Trophoblast cell (in vitro differentiated cells and primary cell): ENCODE results near the gene UGT1A6.
A peak's percentile ranks its signal among the peaks of the same experiment; 100 is the strongest.

Experiments used
- DNase-seq, 2 donors: peaks; one replicate each; pipeline ENCODE4 v3.0.0-alpha.2; 2016
- H2AFZ ChIP-seq: 2 replicates; pipeline ENCODE4 v1.6.1; 2013; ENCODE audit warnings: low read length, moderate library complexity, mild to moderate bottlenecking; ENCODE audit not compliant: insufficient read depth, poor library complexity
- H2AK5ac ChIP-seq: 2 replicates; pipeline ENCODE4 v1.6.1; 2013; ENCODE audit warnings: mild to moderate bottlenecking, low read length
- H2BK120ac ChIP-seq: 2 replicates; pipeline ENCODE4 v1.6.1; 2013; ENCODE audit warnings: low read length, mild to moderate bottlenecking, moderate library complexity; ENCODE audit not compliant: insufficient read depth, poor library complexity
- H2BK12ac ChIP-seq: 2 replicates; pipeline ENCODE4 v1.6.1; 2013; ENCODE audit warnings: mild to moderate bottlenecking, low read length, moderate library complexity
- H2BK5ac ChIP-seq: 2 replicates; pipeline ENCODE4 v1.6.1; 2013; ENCODE audit warnings: low read length, low read depth, moderate library complexity, mild to moderate bottlenecking; ENCODE audit not compliant: poor library complexity
- H3K14ac ChIP-seq: 2 replicates; pipeline ENCODE4 v1.6.1; 2013; ENCODE audit warnings: mild to moderate bottlenecking, low read length
- H3K18ac ChIP-seq: 2 replicates; pipeline ENCODE4 v1.6.1; 2013; ENCODE audit warnings: mild to moderate bottlenecking, low read length
- H3K23ac ChIP-seq: 2 replicates; pipeline ENCODE4 v1.6.1; 2013; ENCODE audit warnings: low read length
- H3K27ac ChIP-seq: 2 replicates; pipeline ENCODE4 v1.5.1; 2013; ENCODE audit warnings: low read depth, mild to moderate bottlenecking, inconsistent platforms, low read length, moderate library complexity
- H3K27me3 ChIP-seq: 2 replicates; pipeline ENCODE4 v1.6.1; 2013; ENCODE audit warnings: inconsistent platforms, mild to moderate bottlenecking, low read length, moderate library complexity; ENCODE audit not compliant: insufficient read depth
- H3K36me3 ChIP-seq, 2 experiments: 1 replicate in 1 of 2; 2 replicates in 1 of 2; pipeline ENCODE4 v1.6.1; 2013; ENCODE audit warnings: low read length in 2 of 2, mild to moderate bottlenecking in 2 of 2, moderate library complexity in 1 of 2; ENCODE audit not compliant: insufficient read depth in 2 of 2, control insufficient read depth in 1 of 2
- H3K4ac ChIP-seq: 2 replicates; pipeline ENCODE4 v1.6.1; 2013; ENCODE audit warnings: low read depth, mild to moderate bottlenecking, low read length, moderate library complexity
- H3K4me1 ChIP-seq, 2 experiments: 1 replicate in 1 of 2; 2 replicates in 1 of 2; pipeline ENCODE4 v1.6.1; 2013; ENCODE audit warnings: low read length in 2 of 2, mild to moderate bottlenecking in 2 of 2, moderate library complexity in 1 of 2; ENCODE audit not compliant: insufficient read depth in 2 of 2, control insufficient read depth in 1 of 2
- H3K4me2 ChIP-seq: 2 replicates; pipeline ENCODE4 v1.6.1; 2013; ENCODE audit warnings: inconsistent platforms, mild to moderate bottlenecking, low read length, moderate library complexity
- H3K4me3 ChIP-seq: 2 replicates; pipeline ENCODE4 v1.5.1; 2013; ENCODE audit warnings: mild to moderate bottlenecking, low read depth, low read length, inconsistent platforms
- H3K79me1 ChIP-seq: one replicate; pipeline ENCODE4 v1.6.1; 2013; ENCODE audit warnings: low read length
- H3K79me2 ChIP-seq: 2 replicates; pipeline ENCODE4 v1.6.1; 2013; ENCODE audit warnings: low read length, mild to moderate bottlenecking; ENCODE audit not compliant: control insufficient read depth, insufficient read depth, poor library complexity
- H3K9ac ChIP-seq: 2 replicates; pipeline ENCODE4 v1.6.1; 2013; ENCODE audit warnings: mild to moderate bottlenecking, low read length
- H3K9me3 ChIP-seq: 2 replicates; pipeline ENCODE4 v1.6.1; 2013; ENCODE audit warnings: low read depth, mild to moderate bottlenecking, control low read depth, inconsistent platforms, low read length; ENCODE audit not compliant: insufficient read depth
- H4K12ac ChIP-seq: 2 replicates; pipeline ENCODE4 v1.6.1; 2013; ENCODE audit warnings: low read depth, mild to moderate bottlenecking, low read length, moderate library complexity
- H4K8ac ChIP-seq: 2 replicates; pipeline ENCODE4 v1.6.1; 2013; ENCODE audit warnings: low read depth, mild to moderate bottlenecking, low read length, moderate library complexity
- H4K91ac ChIP-seq: one replicate; pipeline ENCODE4 v1.6.1; 2013; ENCODE audit warnings: low read depth, mild to moderate bottlenecking, low read length, moderate library complexity
- WGBS: extraction: QIAGEN DNeasy Blood & Tissue Kit; methylation state at CpG from one replicate; pipeline ENCODE4 v1.1.7; 2013; ENCODE audit warnings: missing lambda C conversion rate; ENCODE audit not compliant: insufficient read length, insufficient coverage; ENCODE audit errors: extremely low coverage; 5-methylcytosine and 5-hydroxymethylcytosine counted together

UGT1A6 gene

GRCh38 chr2:233689031-233689430, 3.7 kb upstream of the UGT1A6 start:
- Histone ChIP-seq H3K27me3 (no peaks in the 10 kb centered on the region), H2BK5ac (no peak overlapping the region), H4K12ac (no peak overlapping the region), H2BK12ac (no peak overlapping the region), H3K4me2 (no peak overlapping the region), H3K4me1 (no peaks in the 10 kb centered on the region), H4K91ac (no peak overlapping the region), H3K36me3 (no peaks in the 10 kb centered on the region), H3K9ac (no peak overlapping the region), H3K23ac (no peak overlapping the region), H3K9me3 (no peaks in the 10 kb centered on the region), H3K14ac (no peak overlapping the region), H3K79me1 (no peaks in the 10 kb centered on the region), H3K27ac (no peak overlapping the region), H4K8ac (no peak overlapping the region), H3K4ac (no peak overlapping the region), H3K4me3 (no peak overlapping the region), H3K18ac (no peak overlapping the region), H2AK5ac (no peak overlapping the region), H2BK120ac (no peak overlapping the region), H2AFZ (no peak overlapping the region), H3K79me2 (no peaks in the 10 kb centered on the region)
- DNase-seq = no peak

- Histone ChIP-seq H3K23ac (no peak overlapping the region), H4K8ac (no peak overlapping the region), H3K36me3 (no peaks in the 10 kb centered on the region), H4K91ac (no peak overlapping the region), H3K4ac (no peak overlapping the region), H3K4me1 (no peaks in the 10 kb centered on the region), H3K9ac (no peak overlapping the region), H2AK5ac (no peak overlapping the region), H3K18ac (no peak overlapping the region), H3K79me2 (no peaks in the 10 kb centered on the region), H3K4me3 (no peak overlapping the region), H2AFZ (no peak overlapping the region), H3K27me3 (no peaks in the 10 kb centered on the region), H3K9me3 (no peaks in the 10 kb centered on the region), H3K79me1 (no peaks in the 10 kb centered on the region), H3K4me2 (no peak overlapping the region), H3K27ac (no peak overlapping the region), H2BK12ac (no peak overlapping the region), H3K14ac (no peak overlapping the region), H2BK5ac (no peak overlapping the region), H2BK120ac (no peak overlapping the region), H4K12ac (no peak overlapping the region)
- DNase-seq = no peak
- WGBS = no CpG with 5 or more reads among the region's 3 CpGs
Measured at GRCh38 chr2:233689501-233689900, 3.2 kb upstream of the UGT1A6 start.

DNA sequence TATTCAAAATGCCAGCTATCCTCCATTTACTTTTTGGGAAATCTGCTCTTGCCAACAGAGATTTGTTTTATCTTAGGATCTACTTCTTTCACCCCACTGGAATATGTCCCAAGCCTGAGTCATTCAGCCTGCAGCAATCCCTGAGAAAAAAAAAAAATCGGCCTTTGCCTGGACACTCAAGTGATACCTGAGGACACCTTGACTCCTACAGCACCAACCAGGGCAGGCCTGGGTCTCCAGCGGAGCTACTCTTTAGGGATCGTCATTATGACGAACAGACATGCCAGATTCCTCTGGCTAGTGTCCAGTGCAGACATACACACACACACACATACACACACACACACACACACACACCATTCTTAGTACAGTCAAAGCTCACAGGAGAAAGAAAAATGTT, 2.2 kb upstream of the UGT1A6 start:
- no peak overlapping the region for H2BK12ac ChIP-seq
- H3K9ac ChIP-seq = no peak overlapping the region
- no peak overlapping the region for H3K4me2 ChIP-seq
- no peak overlapping the region for H2AFZ ChIP-seq
- no peak overlapping the region for H3K14ac ChIP-seq
- no peak overlapping the region for H2AK5ac ChIP-seq
- no peak overlapping the region for H4K8ac ChIP-seq
- no peak overlapping the region for H4K12ac ChIP-seq
- no peak overlapping the region for H2BK5ac ChIP-seq
- H3K36me3 ChIP-seq = no peaks in the 10 kb centered on the region
- DNase-seq = peak; percentile 66 to 74
- no peak overlapping the region for H2BK120ac ChIP-seq
- H3K9me3 ChIP-seq = no peaks in the 10 kb centered on the region
- no peaks in the 10 kb centered on the region for H3K79me2 ChIP-seq
- no peak overlapping the region for H3K18ac ChIP-seq
- no peaks in the 10 kb centered on the region for H3K4me1 ChIP-seq
- H4K91ac ChIP-seq = no peak overlapping the region
- H3K23ac ChIP-seq = no peak overlapping the region
- H3K4me3 ChIP-seq = no peak overlapping the region
- WGBS = no CpG with 5 or more reads among the region's 4 CpGs
- H3K27ac ChIP-seq = no peak overlapping the region
- H3K4ac ChIP-seq = no peak overlapping the region
- no peaks in the 10 kb centered on the region for H3K79me1 ChIP-seq
- H3K27me3 ChIP-seq = no peaks in the 10 kb centered on the region

GRCh38 chr2:233691443-233692433, 952 bp upstream of the UGT1A6 start:
- Histone ChIP-seq H3K27me3 (no peaks in the 10 kb centered on the region), H3K9ac (no peak overlapping the region), H2AK5ac (no peak overlapping the region), H3K23ac (no peak overlapping the region), H3K4me3 (no peak overlapping the region), H3K36me3 (no peaks in the 10 kb centered on the region), H3K79me1 (no peaks in the 10 kb centered on the region), H3K4ac (no peak overlapping the region), H3K4me2 (no peak overlapping the region), H3K14ac (no peak overlapping the region), H2BK5ac (no peak overlapping the region), H2AFZ (no peak overlapping the region), H2BK120ac (no peak overlapping the region), H4K91ac (no peak overlapping the region), H3K79me2 (no peaks in the 10 kb centered on the region), H4K12ac (no peak overlapping the region), H4K8ac (no peak overlapping the region), H2BK12ac (no peak overlapping the region), H3K27ac (no peak overlapping the region), H3K4me1 (no peaks in the 10 kb centered on the region), H3K9me3 (no peaks in the 10 kb centered on the region), H3K18ac (no peak overlapping the region)
- no CpG with 5 or more reads among the region's 11 CpGs for WGBS
- DNase-seq = no peak
